B cell (primary cell): ENCODE measurements around the gene PGAP6. TPM values are rescaled to one million over a fixed set of nuclear protein-coding genes. Genes with fewer than 3 reads are reported as not detected.

Source experiments
- ATAC-seq: fragments of 200-7000 bp; cut with Tn5 transposase; one replicate; pipeline ENCODE4 v1.10.0; 2021; ENCODE audit warnings: low read depth, mild to moderate bottlenecking, moderate number of reproducible peaks, moderate library complexity
- CTCF ChIA-PET: fragments of 350-600 bp; sonication (Branson Sonifier 250); formaldehyde crosslinking; loops from one replicate; lab custom pipeline; 2021; ENCODE audit warnings: antibody characterized with exemption, inconsistent platforms; lab: Charles Lee
- POLR2A ChIA-PET: fragments of 350-600 bp; sonication (Branson Sonifier 250); formaldehyde crosslinking; loops from one replicate; lab custom pipeline; 2021; ENCODE audit warnings: antibody characterized with exemption; lab: Charles Lee
- DNase-seq: peaks from one replicate; pipeline ENCODE4 v3.0.0; 2013
- H2AFZ ChIP-seq: 2 replicates; pipeline ENCODE4 v1.6.1; 2012; ENCODE audit warnings: mild to moderate bottlenecking, low read depth, low read length; ENCODE audit not compliant: insufficient read depth, poor library complexity, severe bottlenecking
- H3K27ac ChIP-seq, 2 donors: 1 replicate in 1 of 2; 2 replicates in 1 of 2; pipeline ENCODE4 v1.5.1; 2012 to 2013; ENCODE audit warnings: low read length in 2 of 2, mild to moderate bottlenecking in 2 of 2, moderate library complexity in 1 of 2
- H3K27me3 ChIP-seq, 4 experiments: fragments of 200-600 bp in 1 of 4; sonication (generic) in 1 of 4; replicated peaks in 1 of 4; 1 replicate in 2 of 4; 2 replicates in 2 of 4; pipeline versions ENCODE4 v1.6.1 to v1.7.0; 2013 to 2016; ENCODE audit warnings: low read length in 3 of 4, mild to moderate bottlenecking in 2 of 4, mixed read lengths in 1 of 4, moderate library complexity in 1 of 4; ENCODE audit not compliant: insufficient read depth in 4 of 4, control insufficient read depth in 3 of 4; ENCODE audit errors: control extremely low read depth in 1 of 4
- H3K36me3 ChIP-seq, 2 experiments: replicated peaks in 1 of 2; 1 replicate in 1 of 2; 2 replicates in 1 of 2; pipeline versions ENCODE4 v1.6.1 to v1.7.1; 2013; ENCODE audit warnings: low read length in 1 of 2; ENCODE audit not compliant: insufficient read depth in 2 of 2, control insufficient read depth in 1 of 2; ENCODE audit errors: control extremely low read depth in 1 of 2, extremely low read depth in 1 of 2
- H3K4me1 ChIP-seq, 2 donors: fragments of 200-600 bp in 1 of 2; sonication (generic) in 1 of 2; 1 replicate in 1 of 2; 2 replicates in 1 of 2; pipeline versions ENCODE4 v1.5.1 to v1.6.1; 2013 to 2017; ENCODE audit warnings: low read length in 2 of 2; ENCODE audit not compliant: control insufficient read depth in 2 of 2, insufficient read depth in 2 of 2
- H3K4me2 ChIP-seq: replicated peaks from 2 replicates; pipeline ENCODE3; 2012; ENCODE audit warnings: mild to moderate bottlenecking, low read depth, low read length; ENCODE audit not compliant: poor library complexity, severe bottlenecking
- H3K4me3 ChIP-seq, 5 experiments: fragments of 200-600 bp in 1 of 5; sonication (generic) in 1 of 5; 1 replicate in 3 of 5; 2 replicates in 2 of 5; pipeline versions ENCODE4 v1.5.1 to v1.7.0; 2011 to 2016; ENCODE audit warnings: low read length in 4 of 5, mild to moderate bottlenecking in 4 of 5, low read depth in 2 of 5, control low read depth in 1 of 5, moderate library complexity in 1 of 5; ENCODE audit not compliant: insufficient read depth in 1 of 5; ENCODE audit errors: control extremely low read depth in 1 of 5, extremely low read depth in 1 of 5
- H3K79me2 ChIP-seq: fragments of 200-600 bp; sonication (generic); one replicate; pipeline ENCODE4 v1.6.0; 2016; ENCODE audit warnings: low read length; ENCODE audit not compliant: control insufficient read depth, insufficient read depth
- H3K9ac ChIP-seq: fragments of 200-600 bp; sonication (generic); 2 replicates; pipeline ENCODE4 v1.6.1; 2017; ENCODE audit warnings: mild to moderate bottlenecking, low read length, moderate library complexity
- H3K9me3 ChIP-seq, 3 donors: one replicate each; pipeline versions ENCODE4 v1.6.1 to v1.7.1; 2013; ENCODE audit warnings: low read length in 2 of 3; ENCODE audit not compliant: control insufficient read depth in 2 of 3, insufficient read depth in 1 of 3; ENCODE audit errors: control extremely low read depth in 1 of 3
- H4K20me1 ChIP-seq: 2 replicates; pipeline ENCODE4 v1.6.0; 2012; ENCODE audit warnings: mild to moderate bottlenecking, low read length; ENCODE audit not compliant: insufficient read depth, control insufficient read depth, poor library complexity, severe bottlenecking
- H3K27ac Mint-ChIP-seq: one replicate; pipeline ENCODE4 v1.8.0; 2021; ENCODE audit warnings: mixed read lengths
- H3K27me3 Mint-ChIP-seq: one replicate; pipeline ENCODE4 v1.8.0; 2021; ENCODE audit warnings: mixed read lengths
- H3K4me1 Mint-ChIP-seq: one replicate; pipeline ENCODE4 v1.8.0; 2021; ENCODE audit warnings: mixed read lengths
- H3K4me3 Mint-ChIP-seq: one replicate; pipeline ENCODE4 v1.8.0; 2021; ENCODE audit warnings: mixed read lengths
- H3K9me3 Mint-ChIP-seq: one replicate; pipeline ENCODE4 v1.8.0; 2022; ENCODE audit warnings: mixed read lengths; ENCODE audit not compliant: insufficient read depth
- EZH2 ChIP-seq: IDR thresholded peaks from 2 replicates; pipeline ENCODE4 v1.6.1; 2012; ENCODE audit warnings: borderline replicate concordance, low read depth, mild to moderate bottlenecking, moderate library complexity, low read length; ENCODE audit not compliant: insufficient read depth, poor library complexity, severe bottlenecking
- WGBS: methylation state at CpG from one replicate; pipeline ENCODE4 v1.1.5; 2013; ENCODE audit warnings: missing lambda C conversion rate; ENCODE audit not compliant: insufficient coverage; 5-methylcytosine and 5-hydroxymethylcytosine counted together
- intact Hi-C: fragments of 100-400 bp; cut with micrococcal nuclease; formaldehyde crosslinking; loops from one replicate; pipeline ENCODE4 v1.10.0; 2022
- polyA plus RNA-seq: library from polyadenylated mRNA; depleted of rRNA; stranded (reverse); fragments of >200 nt; gene quantifications from 2 replicates; pipeline ENCODE4 v1.2.3, GENCODE V29; 2012
- total RNA-seq, 2 donors: library from RNA; stranded (reverse); fragments of 120-200 nt in 1 of 2; gene quantifications; 1 replicate in 1 of 2; 2 replicates in 1 of 2; pipeline versions ENCODE4 v1.2.3 to v1.2.4, GENCODE V29; 2013 to 2022
- TF ChIP-seq, protein P1 (sequence below): fragments of 200-600 bp; IDR thresholded peaks from one replicate; pipeline ENCODE4 v1.8.0; 2022; ENCODE audit warnings: antibody characterized with exemption, mild to moderate bottlenecking

PGAP6 gene
- total and polyA plus RNA-seq, 2 donors (not counting 1 experiment from before 2014, with no cell fraction given), result 47.4 to 158 TPM

DNA sequence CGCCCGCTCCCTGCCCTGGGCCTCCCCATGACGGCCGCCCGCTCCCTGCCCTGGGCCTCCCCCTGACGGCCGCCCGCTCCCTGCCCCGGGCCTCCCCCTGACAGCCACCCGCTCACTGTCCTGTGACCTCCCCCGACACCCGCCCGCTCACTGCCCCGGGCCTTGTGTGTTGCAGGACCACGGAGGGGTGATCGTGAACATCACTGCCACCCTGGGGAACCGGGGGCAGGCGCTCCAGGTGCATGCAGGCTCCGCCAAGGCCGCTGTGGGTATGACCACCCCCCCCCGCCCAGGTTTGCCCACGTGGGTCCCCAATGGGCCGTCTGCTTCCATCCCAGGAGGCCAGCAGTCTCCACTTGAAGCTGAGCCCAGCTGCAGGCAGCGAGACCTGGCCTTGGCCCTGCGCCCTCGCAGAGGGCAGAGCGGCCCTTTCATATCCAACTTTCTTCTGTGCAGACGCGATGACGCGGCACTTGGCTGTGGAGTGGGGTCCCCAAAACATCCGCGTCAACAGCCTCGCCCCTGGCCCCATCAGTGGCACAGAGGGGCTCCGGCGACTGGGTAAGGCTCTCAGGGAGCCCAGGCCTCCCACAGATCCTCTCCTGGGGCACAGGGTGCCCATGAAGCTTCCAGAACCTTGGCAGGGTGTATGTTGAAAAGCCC lies 28.9 kb upstream of the PGAP6 start:
- no peak for TF ChIP-seq EZH2
- TF ChIP-seq, protein P1, sequence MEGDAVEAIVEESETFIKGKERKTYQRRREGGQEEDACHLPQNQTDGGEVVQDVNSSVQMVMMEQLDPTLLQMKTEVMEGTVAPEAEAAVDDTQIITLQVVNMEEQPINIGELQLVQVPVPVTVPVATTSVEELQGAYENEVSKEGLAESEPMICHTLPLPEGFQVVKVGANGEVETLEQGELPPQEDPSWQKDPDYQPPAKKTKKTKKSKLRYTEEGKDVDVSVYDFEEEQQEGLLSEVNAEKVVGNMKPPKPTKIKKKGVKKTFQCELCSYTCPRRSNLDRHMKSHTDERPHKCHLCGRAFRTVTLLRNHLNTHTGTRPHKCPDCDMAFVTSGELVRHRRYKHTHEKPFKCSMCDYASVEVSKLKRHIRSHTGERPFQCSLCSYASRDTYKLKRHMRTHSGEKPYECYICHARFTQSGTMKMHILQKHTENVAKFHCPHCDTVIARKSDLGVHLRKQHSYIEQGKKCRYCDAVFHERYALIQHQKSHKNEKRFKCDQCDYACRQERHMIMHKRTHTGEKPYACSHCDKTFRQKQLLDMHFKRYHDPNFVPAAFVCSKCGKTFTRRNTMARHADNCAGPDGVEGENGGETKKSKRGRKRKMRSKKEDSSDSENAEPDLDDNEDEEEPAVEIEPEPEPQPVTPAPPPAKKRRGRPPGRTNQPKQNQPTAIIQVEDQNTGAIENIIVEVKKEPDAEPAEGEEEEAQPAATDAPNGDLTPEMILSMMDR, result no peak
- H3K36me3 ChIP-seq, result no peaks in the 10 kb centered on the region
- H3K27ac Mint-ChIP-seq, result no peak overlapping the region
- DNase-seq, result no peak
- H3K4me2 ChIP-seq, result no peak overlapping the region
- CTCF ChIA-PET, result interaction anchor here (1.2 kb wide), 1 partner anchor 12 kb away, joined by 3 read pairs; no protein-coding TSS in a partner anchor
- ATAC-seq, result no peak
- no peaks in the 10 kb centered on the region for H3K9me3 ChIP-seq
- no peak overlapping the region for H3K9ac ChIP-seq
- no peaks in the 10 kb centered on the region for H3K27me3 Mint-ChIP-seq
- no peak overlapping the region for H3K27ac ChIP-seq
- H3K4me1 Mint-ChIP-seq, result no peaks in the 10 kb centered on the region
- H2AFZ ChIP-seq, result no peak overlapping the region
- H3K9me3 Mint-ChIP-seq, result no peaks in the 10 kb centered on the region
- no peaks in the 10 kb centered on the region for H3K4me1 ChIP-seq
- POLR2A ChIA-PET, result no interaction called here
- intact Hi-C loops, result no loop called here
- no peak overlapping the region for H3K4me3 ChIP-seq
- no peaks in the 10 kb centered on the region for H4K20me1 ChIP-seq
- no peaks in the 10 kb centered on the region for H3K79me2 ChIP-seq
- 94% methylated on average over 36 of the region's 36 CpGs for WGBS
- H3K4me3 Mint-ChIP-seq, result no peak overlapping the region
- no peaks in the 10 kb centered on the region for H3K27me3 ChIP-seq

DNA sequence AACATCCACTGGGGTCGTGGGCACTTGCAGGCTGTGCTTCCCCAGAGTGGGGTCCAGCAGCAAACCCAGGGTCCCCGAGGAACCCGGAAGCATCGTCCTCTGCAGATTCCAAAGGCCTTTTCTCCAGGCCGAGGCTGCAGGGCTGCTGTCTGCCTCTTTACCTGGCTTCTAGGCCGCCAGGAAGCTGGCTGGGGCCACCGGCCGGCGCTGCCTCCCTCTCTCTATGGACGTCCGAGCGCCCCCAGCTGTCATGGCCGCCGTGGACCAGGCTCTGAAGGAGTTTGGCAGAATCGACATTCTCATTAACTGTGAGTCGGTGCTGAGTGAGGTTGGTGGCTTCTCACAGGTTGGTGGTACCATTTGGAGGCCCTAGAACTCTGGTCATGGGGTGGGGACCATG lies 25.5 kb upstream of the PGAP6 start:
- intact Hi-C loops, result no loop called here
- Histone ChIP-seq H3K36me3 (no peaks in the 10 kb centered on the region), H3K4me2 (no peak overlapping the region), H3K27me3 (no peaks in the 10 kb centered on the region), H3K9ac (no peak overlapping the region), H2AFZ (no peak overlapping the region), H4K20me1 (no peaks in the 10 kb centered on the region), H3K9me3 (no peaks in the 10 kb centered on the region), H3K27ac (no peak overlapping the region), H3K4me3 (no peak overlapping the region), H3K4me1 (peaks cover 0 to 3% of the 10 kb centered on the region in 2 donors), H3K79me2 (no peaks in the 10 kb centered on the region)
- WGBS, result 94% methylated on average over 12 of the region's 16 CpGs
- Mint-ChIP-seq H3K9me3 (no peaks in the 10 kb centered on the region), H3K4me1 (no peaks in the 10 kb centered on the region), H3K27ac (no peak overlapping the region), H3K27me3 (no peaks in the 10 kb centered on the region), H3K4me3 (no peak overlapping the region)
- ATAC-seq (no peak), DNase-seq (no peak)
- CTCF ChIA-PET, result no interaction called here
- TF ChIP-seq, protein P1, result no peak
- TF ChIP-seq EZH2, result no peak
- POLR2A ChIA-PET, result no interaction called here
